H1 (cell line): ENCODE measurements around the gene EXOC6. TPM values are rescaled to one million over a fixed set of nuclear protein-coding genes. Genes with fewer than 3 reads are reported as not detected.

Source experiments
- EGR1 ChIP-seq: IDR thresholded peaks from 2 replicates; pipeline ENCODE4 v1.6.1; 2011; ENCODE audit warnings: low read depth, low read length, borderline replicate concordance
- HDAC2 ChIP-seq, 2 experiments: fragments of 300-600 bp in 1 of 2; sonication (generic) in 1 of 2; IDR thresholded peaks; 2 replicates each; pipeline ENCODE4 v1.6.1; 2011 to 2012; ENCODE audit warnings: low read depth in 2 of 2, low read length in 2 of 2, mild to moderate bottlenecking in 2 of 2, moderate library complexity in 2 of 2, borderline replicate concordance in 1 of 2, inconsistent platforms in 1 of 2
- MAFK ChIP-seq: IDR thresholded peaks from 2 replicates; pipeline ENCODE4 v1.6.1; 2012; ENCODE audit warnings: low read depth, mild to moderate bottlenecking, improper control_type of control experiment, low read length
- PHF8 ChIP-seq: fragments of 200-600 bp; sonication (generic); conservative IDR thresholded peaks from 2 replicates; pipeline ENCODE4 v1.7.1; 2012; ENCODE audit warnings: low read depth, mild to moderate bottlenecking, inconsistent platforms, low read length, moderate library complexity
- RFX5 ChIP-seq: IDR thresholded peaks from 2 replicates; pipeline ENCODE4 v1.6.1; 2011; ENCODE audit warnings: low read depth, low read length, improper control_type of control experiment, borderline replicate concordance
- RNF2 ChIP-seq: fragments of 200-900, 300-1000 bp; sonication (generic); IDR thresholded peaks from 2 replicates; pipeline ENCODE4 v1.7.1; 2016; ENCODE audit warnings: borderline replicate concordance, low read depth, mild to moderate bottlenecking, antibody characterized with exemption, low read length; ENCODE audit not compliant: poor library complexity, severe bottlenecking; ENCODE audit errors: missing control alignments
- SP2 ChIP-seq: IDR thresholded peaks from 2 replicates; pipeline ENCODE4 v1.6.1; 2012; ENCODE audit warnings: mild to moderate bottlenecking, low read length, inconsistent platforms
- SRF ChIP-seq: IDR thresholded peaks from 2 replicates; pipeline ENCODE4 v1.6.1; 2011; ENCODE audit warnings: mild to moderate bottlenecking, low read depth, low read length, moderate library complexity
- TCF12 ChIP-seq: IDR thresholded peaks from 2 replicates; pipeline ENCODE4 v1.6.1; 2011; ENCODE audit warnings: low read depth, mild to moderate bottlenecking, low read length
- YY1 ChIP-seq: IDR thresholded peaks from 2 replicates; pipeline ENCODE4 v1.6.1; 2011; ENCODE audit warnings: low read depth, mild to moderate bottlenecking, low read length
- polyA plus RNA-seq, 7 experiments: library from polyadenylated mRNA; depleted of rRNA in 3 of 7; stranded (reverse) in 5 of 7; unstranded in 2 of 7; fragments of >200 nt in 5 of 7; fragments of 200-250 nt in 2 of 7; gene quantifications; 1 replicate in 5 of 7; 2 replicates in 1 of 7; 4 replicates in 1 of 7; pipeline versions ENCODE4 v1.2.1 to v1.2.3, GENCODE V29; 2011 to 2013; ENCODE audit warnings: missing spikeins in 2 of 7, mixed read lengths in 2 of 7
- total RNA-seq: library from RNA; stranded (reverse); fragmentation: NEBNext Ultra II Directional; extraction: Animal tissue kit (Norgen Biotek cat#: 25700); gene quantifications from 2 replicates; pipeline ENCODE4 v1.2.1, GENCODE V29; 2021

Gene EXOC6
- total and polyA plus RNA-seq, 2 of the 8 experiments (the other 6 are each of a cell fraction or from before 2014, with no cell fraction given): 1.7 to 4.5 TPM

DNA sequence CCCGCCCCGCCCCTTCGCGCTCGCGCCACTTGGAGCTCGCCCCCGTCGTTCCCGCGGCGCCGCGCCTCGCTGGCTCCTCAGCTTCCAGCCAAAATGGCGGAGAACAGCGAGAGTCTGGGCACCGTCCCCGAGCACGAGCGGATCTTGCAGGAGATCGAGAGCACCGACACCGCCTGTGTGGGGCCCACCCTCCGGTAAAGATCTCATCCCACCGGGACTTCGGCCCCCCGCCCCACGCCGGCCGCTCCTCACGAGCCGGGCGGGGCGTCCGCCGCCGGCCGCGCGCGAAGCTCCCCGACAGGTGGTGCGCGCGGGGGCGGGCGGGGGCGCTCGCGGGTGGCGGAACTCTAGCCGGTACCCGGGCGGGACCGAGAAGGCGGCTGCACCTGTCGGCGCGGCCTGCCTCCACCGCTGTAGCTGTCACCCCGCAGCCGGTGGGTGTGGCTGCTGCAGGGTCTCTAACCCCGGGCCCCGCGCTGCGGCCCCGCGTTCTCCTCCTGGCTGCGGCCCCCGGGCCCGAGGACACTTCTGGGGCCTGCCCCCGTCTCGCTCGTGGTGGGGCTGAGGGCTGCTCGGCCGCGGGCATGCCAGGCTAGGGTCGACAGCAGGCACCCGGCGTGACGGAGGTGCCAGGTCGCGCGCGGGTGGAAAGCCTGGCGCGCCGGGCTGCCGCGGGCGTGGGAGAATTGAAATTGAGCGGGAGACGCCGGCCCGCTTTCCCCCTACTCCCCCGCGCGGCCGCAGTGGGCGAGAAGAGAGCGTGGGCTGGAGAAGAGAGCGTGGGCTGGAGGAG is at the start of gene EXOC6 (continued):
- TF ChIP-seq HDAC2 (IDR thresholded peaks at IDR 0.05; ENCODE audit: borderline replicate concordance in 1 of 2, low read depth in 2 of 2, low read length in 2 of 2) (no peak; a peak in 1 of 4 replicates), RFX5 (no peak), RNF2 (peak; percentile 33), SP2 (no peak), PHF8 (peak; percentile 69), SRF (no peak), EGR1 (peak; percentile 67; the same call in 1 of the 2 replicates), TCF12 (0 out of 2 replicates have a peak, but pooled peaks have one; percentile 30), YY1 (peak; percentile 92), MAFK (no peak)
